Measurements from ENCODE around the gene PLA2G4B.

PLA2G4B gene

DNA sequence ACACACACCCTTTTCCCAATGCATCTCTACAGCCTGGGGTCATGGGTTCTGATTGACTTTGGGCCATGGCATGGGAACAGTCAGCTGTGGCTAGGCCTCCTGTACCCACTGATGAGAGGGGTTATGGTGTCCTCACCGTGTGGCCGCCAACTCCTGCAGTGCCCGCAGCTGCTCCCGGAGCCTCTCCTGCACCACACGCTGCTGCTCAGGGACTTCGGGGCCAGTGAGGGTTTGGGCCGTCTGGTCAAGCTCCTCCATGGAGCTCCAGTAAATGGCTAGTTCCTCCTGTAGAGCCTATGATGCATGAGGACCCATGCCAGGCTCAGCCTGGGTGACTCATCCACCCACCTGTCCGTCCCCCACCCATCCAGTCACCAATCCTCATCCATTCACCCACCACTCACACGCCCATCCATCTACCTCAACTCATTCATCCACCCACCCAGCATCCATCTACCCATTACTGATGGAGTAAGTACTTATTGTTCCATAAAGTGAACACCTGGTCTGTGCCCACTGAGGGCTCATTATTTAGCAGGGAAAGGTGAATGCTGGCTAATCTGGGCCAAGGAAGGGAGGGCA lies 33.6 kb downstream of the PLA2G4B start:
- DNase-seq = no peak

DNA sequence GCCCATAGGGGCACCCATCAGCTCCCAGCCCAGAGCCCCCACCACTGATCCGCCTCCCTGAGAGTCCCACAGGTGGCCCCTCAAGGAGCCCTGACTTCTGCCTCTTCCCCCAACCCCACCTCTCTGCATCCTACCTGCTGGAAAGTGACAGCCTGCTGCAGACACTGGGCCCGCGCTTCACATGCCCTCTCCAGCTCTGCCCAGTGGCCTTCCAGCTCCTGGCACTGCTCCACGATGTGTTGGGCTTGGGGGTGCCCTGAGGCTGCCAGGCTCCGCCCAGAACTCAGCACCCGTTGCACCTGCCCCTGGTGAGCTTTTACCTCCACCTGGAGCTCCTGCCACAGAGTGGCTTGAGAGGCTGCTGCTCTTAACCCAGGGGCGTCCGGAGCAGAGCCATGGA lies 35.1 kb downstream of the PLA2G4B start:
- DNase-seq = no peak

DNA sequence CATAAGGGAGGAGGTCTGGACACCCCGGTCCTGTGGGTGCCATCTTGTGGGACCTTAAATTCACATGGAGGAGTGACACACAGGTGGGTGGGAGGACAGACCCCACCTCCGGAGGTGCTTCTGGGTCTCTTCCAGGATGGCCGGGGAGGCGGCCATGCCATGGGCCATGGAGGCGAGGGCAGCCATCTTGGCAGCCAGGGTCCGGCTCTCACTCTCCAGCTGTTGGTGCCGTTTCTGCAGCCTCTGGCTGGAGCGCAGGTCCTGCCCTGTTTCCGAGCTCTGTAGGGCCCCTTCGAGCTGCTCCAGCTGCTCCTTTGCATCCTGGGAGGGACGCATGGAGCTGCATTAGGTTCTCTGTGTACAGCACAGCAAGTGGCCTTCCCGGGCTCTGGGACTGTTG lies 36.1 kb downstream of the PLA2G4B start:
- no peak for DNase-seq

DNA sequence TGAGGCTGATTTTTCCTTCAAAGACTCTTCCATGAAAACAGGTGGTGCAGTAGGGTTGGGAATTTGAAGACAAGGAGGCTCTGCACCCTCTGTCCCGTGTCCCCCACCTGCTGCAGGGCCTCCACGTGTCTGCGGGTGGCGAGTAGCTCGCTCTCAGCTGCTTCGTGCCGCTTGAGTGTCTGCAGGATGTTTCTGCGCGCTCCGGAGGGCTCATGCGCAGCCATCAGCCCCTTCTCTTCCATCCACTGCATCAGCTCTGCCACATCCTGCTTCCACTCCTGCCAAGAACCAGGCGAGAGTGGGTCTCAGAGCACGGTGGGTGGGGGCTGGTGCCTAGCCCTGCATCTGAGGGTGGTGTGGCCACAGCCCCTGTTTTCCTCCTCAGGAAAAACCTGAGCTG lies 37.4 kb downstream of the PLA2G4B start:
- DNase-seq = no peak

DNA sequence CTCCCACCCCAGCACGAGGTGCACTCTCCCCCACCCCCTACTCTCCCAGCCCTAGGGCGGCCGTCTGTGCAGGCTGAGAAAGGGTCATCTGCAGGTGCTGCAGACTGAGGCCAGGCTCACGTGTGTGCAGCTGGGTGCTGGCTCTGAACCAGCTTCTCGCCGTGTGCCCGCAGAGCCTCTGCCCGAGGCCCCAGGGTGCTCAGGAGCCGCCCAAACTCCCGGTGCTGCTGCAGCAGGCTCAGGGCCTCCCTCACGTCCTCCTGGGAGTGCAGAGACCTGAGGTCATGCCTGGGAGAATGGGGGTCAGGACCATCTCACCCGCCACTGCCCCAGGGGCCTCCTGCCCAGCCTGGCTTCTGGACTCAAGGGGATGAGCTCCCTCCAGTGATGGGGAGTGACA lies 38.0 kb downstream of the PLA2G4B start:
- DNase-seq = no peak

DNA sequence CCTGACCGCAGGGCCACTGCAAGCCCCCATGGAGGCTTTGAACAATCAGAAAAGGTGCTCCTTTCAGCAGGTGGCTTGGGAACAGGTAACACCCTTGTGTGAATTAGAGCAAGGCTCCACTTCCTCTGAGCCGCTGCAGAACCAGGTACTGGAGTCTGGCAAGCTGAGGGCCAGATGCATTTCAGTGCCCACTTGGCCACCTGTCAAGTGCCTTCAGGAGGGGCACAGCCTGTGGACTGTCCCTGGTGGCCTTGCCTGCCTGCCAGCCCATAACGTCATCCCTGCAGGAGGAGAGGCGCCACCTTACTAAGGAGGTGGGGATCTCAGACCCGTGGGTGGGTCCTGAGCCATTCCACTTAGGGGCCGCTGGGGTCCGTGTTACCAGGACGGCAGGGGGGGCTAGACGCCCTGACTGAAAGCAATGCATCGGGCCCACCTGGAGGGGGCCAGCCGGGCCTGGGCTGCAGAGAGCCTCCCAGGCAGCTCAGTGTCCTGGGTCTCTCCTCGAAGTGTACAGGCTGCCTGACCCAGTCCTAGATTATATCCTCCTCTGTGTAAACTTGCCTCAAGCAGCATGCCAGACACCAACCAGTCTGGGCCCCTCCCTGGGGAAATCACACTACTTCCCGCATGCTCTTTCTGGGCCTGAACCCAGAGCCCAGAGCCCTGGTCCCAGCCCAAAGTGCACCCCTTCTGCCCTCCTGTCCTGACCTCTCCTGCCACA lies 39.1 kb downstream of the PLA2G4B start:
- no peak for DNase-seq

DNA sequence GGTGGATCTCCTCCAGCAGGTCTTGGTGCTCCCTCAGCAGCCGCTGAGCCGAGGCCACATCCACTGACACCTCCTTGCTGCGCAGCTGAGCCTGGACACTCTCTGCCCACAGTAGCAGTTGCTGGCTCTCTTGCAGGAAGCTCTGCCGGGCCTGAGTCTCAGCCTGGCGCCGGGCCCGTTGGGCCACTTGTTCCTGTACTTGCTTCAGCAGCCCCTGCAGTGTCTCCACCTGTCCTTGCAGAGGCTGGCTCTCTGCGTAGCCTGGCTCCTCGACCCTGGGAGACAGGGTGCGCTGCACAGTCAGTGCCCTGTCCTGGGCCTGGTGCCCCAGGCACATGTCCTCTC lies 39.7 kb downstream of the PLA2G4B start:
- no peak for DNase-seq

DNA sequence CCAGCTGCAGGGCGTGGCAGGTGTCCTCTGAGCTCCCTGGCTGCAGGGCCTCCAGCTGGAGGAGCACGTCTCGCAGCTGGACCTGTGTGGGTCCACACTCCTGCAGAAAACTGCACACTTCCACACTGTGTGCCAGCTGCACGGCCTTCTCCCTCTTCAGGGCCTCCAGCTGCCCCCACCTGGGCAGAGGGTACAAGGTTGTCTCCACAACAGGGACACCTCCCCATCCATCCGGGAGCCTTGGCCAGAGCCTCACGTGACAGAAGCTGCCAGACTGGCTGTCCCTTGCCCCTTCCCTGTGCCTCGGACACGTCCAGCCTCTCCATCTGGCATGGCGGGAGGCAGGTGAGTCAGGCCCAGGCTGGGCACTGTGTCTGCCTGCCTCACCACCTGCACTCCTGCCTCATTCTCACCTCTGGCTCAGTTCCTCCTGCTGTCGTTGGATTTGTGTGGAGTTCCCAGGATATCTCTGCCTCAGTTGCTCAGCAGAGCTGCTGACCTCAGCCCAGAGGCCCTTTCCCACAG lies 40.7 kb downstream of the PLA2G4B start:
- no peak for DNase-seq

DNA sequence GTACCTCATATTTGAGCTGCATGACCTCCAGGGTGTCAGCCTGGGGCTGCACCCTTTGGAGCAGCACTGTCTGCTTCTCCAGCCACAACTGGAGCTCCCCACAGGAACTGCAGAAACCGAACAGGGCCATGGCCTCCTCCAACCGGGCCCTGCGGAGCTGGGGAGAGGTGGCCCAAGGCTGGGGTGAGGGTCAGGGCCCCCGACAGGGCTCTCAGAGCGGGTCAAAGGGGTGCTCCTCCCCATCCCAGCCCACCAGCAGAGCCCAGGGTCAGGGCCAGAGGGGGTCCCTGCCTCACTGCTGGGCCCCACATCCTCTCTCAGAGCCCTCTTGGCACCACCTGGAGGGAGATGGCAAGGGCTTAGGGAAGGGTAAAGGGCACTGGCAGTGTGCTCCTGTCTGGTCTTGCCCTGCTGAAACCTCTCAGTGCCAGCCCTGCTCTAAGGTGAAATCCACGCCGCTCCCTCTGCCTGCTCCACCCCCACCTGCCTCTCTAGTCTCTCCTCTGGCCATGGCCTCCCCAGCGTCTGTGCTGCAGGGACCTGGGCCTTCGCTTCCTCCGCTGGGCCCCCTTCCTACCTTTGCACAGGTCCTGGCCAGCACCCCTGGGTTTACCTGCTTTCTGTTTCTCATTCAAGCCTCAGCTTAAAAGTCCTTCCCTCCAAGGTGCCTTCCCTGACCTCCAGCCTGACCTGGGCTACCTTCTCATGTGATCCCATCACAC lies 41.7 kb downstream of the PLA2G4B start:
- DNase-seq = no peak

DNA sequence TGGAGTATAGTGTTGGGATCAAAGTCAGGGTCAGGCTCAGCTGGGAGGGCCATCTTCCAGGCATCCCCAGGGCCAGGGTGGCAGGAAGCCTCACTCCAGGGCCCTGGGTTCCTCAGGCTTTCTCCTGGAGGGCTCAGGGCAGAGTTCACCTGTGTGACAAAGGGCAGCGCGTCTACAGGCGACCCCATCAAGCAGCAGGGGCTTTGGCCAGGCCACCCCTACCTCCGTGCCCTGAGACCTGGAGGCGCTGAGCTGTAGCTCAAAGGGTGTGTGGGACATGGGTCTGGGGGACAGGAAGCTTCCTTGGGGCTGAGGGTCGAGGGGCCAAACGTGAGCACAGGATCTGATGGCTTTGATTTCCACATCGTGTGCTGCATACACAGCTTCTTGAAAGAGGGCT lies 42.4 kb downstream of the PLA2G4B start:
- no peak for DNase-seq

DNA sequence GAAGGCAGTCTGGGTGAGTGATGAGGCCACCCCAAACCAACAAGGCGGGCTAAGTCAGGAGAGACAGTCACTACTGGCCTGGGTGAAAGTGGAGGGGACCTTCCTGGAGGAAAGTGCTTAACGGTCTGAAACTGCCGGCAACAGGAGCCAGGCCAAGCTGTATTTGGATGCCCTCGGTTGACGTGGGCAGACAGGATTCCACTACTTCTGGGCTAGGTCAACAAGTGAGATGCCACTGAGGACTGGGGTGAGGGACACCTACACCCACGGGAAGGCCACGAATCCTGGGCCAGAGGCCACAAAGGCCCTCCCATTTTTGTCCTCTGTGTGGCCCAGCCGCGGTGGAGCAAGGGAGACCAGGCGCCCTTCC lies 42.9 kb downstream of the PLA2G4B start:
- DNase-seq = no peak

DNA sequence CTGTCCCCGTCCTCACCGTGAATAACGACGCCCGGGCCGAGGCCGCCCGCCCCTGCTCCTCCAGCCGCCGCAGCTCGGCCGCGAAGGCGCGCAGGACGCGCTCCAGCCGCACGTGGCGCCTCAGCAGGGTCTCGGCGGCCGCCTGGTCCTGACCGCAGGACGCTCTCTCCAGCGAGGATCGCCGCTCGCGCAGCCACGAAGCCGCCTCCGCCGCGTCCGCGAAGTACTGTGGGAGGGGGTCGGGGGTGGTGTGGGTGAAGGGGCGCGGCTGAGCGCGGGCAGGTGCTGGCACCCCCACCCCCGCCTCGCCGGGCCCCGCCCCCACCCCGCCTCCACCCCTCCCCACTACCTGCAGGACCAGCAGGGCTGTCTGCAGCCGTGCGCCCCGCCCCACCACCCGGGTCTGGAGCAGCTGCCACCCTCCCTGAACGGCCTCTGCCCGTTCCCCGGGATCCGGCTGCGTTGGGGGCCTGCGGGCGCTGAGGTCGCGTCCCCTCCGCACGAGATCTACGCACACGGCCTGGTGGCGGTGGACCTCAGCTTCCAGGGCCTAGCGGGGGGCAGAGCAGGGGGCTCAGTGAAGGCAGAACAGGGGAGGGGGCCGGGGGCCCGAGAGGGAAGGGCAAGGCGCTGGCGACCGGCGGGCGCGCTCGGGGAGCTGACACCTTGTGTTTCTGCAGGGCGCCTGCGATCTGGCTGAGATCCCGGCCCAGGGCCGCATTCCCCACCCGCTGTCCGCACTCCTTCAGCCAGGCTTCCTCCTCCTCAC lies 43.5 kb downstream of the PLA2G4B start:
- DNase-seq = no peak

DNA sequence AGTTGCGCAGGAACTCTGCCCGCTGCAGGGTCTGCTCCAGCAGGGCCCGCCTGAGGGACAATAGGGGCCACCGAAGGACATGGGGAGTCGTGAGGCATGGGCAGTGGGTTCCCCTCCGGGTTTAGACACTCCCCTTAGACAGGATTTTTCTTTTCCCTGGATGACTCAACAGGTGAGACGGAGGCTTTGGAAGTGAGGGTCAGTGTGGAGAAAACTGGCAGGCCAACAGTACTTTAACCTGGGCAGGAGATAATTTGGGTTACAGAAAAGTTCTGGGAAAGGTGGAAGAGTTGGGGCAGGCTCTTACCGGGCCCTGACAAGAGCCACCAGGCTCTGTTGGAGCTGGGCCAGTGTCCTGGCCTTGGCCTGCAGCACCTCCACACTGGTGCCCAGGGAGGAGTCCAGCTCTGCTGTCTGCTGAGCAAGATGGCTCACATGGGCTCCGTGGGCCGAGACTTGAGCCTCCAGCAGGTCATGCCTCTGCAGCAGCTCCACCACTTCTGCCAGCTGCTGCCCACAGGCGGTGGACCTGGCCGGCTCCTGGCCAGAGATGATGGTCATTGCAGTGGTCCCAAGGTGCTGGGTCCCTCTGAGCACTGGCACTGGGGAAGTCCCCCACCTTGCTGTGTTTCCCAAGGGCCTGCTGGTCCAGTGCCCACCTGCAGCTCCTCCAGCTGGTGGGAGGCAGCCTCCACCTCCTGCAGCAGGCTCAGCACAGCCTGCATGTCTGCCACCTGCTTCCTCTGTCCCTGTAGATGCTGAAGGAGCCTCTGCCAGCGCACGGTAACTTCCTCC lies 44.2 kb downstream of the PLA2G4B start:
- DNase-seq = no peak

DNA sequence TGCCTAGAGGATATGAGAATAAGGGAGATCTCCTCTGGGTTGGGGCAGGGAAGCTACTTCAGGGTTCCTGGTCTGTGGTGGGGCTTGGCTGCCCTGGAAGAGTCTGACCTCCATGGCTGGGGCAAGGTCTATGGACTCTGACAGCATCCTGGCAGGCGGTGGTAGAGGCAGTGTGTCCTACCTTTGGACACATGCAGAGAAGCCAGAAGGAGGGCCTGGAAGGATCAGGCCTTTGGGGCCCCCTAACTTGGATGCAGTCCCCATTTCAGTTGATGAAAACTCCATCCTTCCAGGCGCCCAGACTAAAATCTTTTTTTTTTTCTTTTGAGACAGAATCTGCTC lies 44.8 kb downstream of the PLA2G4B start:
- no peak for DNase-seq

DNA sequence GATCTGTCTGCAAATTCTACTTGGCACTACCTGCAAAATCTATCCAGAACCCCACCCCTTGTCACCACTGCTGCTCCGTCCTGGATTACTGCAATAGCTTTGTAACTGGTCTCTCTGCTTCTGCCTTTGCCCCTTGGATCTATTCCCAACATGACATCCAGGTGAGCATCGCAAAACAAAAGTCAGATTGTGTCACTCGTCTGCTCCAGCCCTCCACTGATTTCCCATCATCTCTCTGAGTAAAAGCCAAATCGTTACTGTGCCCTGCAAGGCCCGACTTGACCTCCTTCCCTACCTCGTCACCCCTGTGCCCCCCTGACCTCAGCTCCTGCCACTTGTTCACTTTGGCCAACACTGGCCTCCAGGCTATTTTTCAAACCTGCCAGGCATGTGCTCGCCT lies 45.8 kb downstream of the PLA2G4B start:
- no peak for DNase-seq

DNA sequence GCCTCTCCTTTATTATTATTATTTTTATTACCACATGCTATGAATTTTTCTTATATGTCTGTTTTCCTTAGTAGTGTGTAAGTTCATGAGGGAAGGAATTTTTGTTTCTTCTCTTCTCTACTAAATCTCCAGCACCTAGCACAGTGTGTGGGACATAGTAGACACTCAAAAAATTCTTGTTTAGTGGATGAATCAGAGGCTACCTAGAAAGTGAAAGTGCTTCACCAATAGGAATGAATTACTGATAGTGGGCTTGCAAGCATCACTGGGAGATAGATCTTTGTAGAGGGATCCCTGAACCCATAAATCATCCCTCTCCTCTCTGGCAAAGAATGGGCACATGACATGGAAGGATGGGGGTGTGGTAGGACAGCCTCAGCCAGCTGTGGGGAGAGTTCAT lies 46.7 kb downstream of the PLA2G4B start:
- no peak for DNase-seq

DNA sequence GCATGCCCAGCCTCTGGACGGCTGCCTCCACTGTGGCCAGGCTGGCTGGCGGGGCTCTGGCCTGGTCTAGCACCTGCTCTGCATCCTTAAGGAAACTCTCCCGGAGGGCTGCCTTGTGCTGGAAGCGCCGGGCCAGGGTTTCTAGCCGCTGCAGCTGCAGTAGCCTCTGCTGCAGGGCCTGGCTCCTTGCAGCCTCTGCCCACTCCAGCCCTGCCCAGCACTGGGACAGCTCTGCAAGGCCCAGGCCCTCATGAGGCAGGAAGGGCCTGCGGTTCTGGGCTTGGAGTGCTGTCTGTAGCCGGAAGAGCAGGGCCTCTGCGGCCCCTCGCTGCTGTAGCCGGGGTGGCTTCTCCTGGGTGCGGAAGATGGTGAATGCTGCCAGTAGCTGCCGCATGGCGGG lies 47.2 kb downstream of the PLA2G4B start:
- no peak for DNase-seq

DNA sequence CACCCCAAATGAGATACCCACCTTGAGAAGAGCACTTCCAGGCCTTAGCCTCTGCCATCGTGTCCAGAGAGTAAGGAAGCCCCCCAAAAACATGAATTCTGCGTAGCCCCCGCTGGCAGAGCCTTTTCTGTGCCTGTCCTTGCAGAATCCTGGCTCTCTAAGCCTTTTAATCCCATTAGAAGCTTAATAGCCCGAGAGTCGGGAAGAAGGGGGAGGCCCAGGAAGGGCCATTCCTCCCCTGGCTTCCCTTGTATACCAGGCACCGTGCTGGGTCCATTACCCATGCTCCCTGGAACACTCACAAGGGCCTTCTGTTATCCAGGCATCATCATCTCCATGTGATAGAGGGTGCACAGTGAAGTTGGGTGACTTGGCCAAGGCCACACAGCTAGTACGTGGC lies 48.1 kb downstream of the PLA2G4B start:
- DNase-seq = no peak

DNA sequence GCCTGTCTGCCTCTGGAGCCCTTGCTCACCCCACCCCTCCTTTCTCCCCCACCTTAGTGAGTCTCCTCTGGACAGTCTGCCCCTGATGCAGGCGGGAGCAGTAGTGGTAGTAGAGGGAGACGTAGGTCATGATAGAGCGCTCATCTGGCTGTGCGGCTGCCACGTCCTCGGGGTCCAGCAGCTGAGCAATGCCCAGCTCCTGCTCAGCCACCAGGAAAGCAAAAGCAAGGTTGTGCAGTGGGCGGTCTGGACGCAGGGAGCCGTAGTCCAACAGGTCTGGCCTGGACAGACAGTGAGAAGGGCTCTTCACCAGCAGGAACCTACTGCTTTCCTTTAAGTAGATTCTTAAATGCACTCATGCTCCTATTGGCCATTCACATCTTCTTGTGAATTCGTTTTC lies 48.5 kb downstream of the PLA2G4B start:
- DNase-seq = no peak

DNA sequence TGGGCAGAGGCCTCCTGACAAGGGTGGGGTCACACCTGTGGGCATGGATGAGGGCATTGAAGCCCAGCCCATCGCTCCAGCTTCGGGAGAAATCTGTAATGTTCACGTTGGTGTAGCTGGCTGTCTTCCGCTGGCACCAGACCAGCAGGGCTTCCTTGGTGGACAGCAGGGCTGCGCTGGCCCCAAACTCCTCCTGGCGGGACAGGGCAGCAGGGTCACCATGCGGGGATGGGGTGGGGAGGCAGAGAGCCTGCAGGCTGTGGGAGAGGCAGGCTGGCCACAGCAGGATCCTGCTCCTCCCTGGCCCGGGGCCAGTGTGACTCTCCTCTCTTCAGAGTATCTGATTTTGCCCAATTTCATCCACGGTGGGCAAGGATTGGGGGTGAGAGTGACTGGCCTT lies 49.2 kb downstream of the PLA2G4B start:
- DNase-seq = no peak

DNA sequence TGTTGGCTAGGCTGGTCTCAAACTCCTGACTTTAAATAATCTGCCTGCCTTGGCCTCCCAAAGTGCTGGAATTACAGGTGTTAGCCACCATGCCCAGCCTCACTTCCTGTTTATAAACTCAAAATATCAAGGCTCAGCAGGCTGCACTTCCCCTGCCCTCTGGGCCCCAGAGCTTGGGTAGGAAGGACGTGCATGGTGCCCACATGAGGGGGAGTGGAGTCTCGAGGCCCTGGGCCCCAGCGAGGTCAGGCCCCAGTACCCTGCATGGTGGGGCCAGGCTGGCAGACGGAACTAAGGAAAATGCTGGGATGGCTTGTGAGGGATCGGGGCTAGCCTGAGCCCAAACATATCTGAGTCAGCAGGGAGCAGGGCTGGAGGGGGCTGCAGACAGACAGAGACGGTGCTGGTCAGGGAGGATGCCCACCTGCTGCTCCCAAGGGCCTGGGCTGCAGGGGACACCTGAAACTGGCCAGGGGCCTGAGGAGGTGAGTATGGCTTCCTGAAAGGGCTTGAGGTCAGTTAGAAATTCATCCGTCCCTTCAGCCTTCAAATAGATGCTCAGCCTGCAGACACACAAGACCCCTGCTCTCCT lies 50.1 kb downstream of the PLA2G4B start:
- DNase-seq = peak in 1 of 2 donors; percentile 21

DNA sequence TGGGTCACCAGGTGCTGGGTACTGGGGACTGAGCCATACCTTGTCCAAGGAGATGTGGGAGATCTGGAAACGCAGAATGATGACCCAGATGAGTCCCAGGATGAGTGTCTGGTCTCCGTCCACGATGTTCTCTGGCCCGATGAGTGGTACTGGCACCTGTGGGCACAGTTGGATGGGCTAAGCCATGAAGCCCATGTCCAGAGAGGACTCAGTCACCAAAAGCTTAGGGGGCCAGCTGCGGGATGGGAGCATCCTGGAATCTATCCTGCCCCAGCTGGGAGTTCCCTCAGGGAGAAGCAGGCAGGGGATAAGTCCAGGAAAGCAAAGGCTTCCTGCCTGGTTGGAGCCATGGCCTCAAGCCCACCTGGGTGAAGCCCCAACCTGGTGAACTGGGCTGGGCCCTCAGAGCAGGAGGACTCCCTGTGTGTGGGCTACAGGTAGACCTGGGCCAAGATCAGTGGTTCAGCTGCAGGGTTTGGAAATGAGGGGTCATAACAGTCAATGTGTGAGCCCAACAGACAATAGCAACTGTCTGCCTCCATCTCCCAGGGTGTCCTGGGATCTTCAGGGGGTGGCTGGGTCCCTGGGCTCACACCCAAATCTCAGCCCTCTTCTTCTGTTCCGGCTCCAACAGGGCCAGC lies 51.5 kb downstream of the PLA2G4B start:
- no peak for DNase-seq

Data from CD4-positive, alpha-beta T cell treated with Interleukin-4 for 1 hour (primary cell).